Endothelial cell (in vitro differentiated cells): ENCODE measurements around the gene CCDC47. TPM values are rescaled to one million over a fixed set of nuclear protein-coding genes. Genes with fewer than 3 reads are reported as not detected.

ENCODE experiments used
- DNase-seq: peaks from one replicate; pipeline ENCODE4 v3.0.0; 2021; ENCODE audit warnings: low spot score
- H3K27ac Mint-ChIP-seq: one replicate; pipeline ENCODE4 v1.8.0; 2021; ENCODE audit warnings: mixed read lengths, inconsistent platforms; ENCODE audit not compliant: unreplicated experiment
- H3K27me3 Mint-ChIP-seq: one replicate; pipeline ENCODE4 v1.8.0; 2021; ENCODE audit warnings: mild to moderate bottlenecking, moderate library complexity, mixed read lengths, inconsistent platforms; ENCODE audit not compliant: unreplicated experiment
- H3K36me3 Mint-ChIP-seq: one replicate; pipeline ENCODE4 v1.8.0; 2021; ENCODE audit warnings: mild to moderate bottlenecking, low read depth, mixed read lengths, inconsistent platforms; ENCODE audit not compliant: unreplicated experiment
- H3K4me1 Mint-ChIP-seq: one replicate; pipeline ENCODE4 v1.8.0; 2021; ENCODE audit warnings: mild to moderate bottlenecking, mixed read lengths, inconsistent platforms; ENCODE audit not compliant: unreplicated experiment
- H3K4me3 Mint-ChIP-seq: one replicate; pipeline ENCODE4 v1.8.0; 2021; ENCODE audit warnings: mild to moderate bottlenecking, mixed read lengths, inconsistent platforms; ENCODE audit not compliant: unreplicated experiment
- H3K9me3 Mint-ChIP-seq: one replicate; pipeline ENCODE4 v1.8.0; 2021; ENCODE audit warnings: mixed read lengths, inconsistent platforms; ENCODE audit not compliant: unreplicated experiment
- total RNA-seq: library from RNA; stranded (reverse); fragmentation: NEBNext Ultra II Directional; extraction: Animal tissue kit (Norgen Biotek cat#: 25700); gene quantifications from one replicate; pipeline ENCODE4 v1.2.1, GENCODE V29; 2021; ENCODE audit not compliant: unreplicated experiment
- TF ChIP-seq, protein P1 (sequence below): fragments of 200-600 bp; sonication (generic); IDR thresholded peaks from one replicate; pipeline ENCODE4 v1.5.0; 2021; ENCODE audit warnings: antibody characterized with exemption; ENCODE audit not compliant: unreplicated experiment

CCDC47 gene
- total RNA-seq, 1 donor from 2014 or later, result 58.0 TPM

DNA sequence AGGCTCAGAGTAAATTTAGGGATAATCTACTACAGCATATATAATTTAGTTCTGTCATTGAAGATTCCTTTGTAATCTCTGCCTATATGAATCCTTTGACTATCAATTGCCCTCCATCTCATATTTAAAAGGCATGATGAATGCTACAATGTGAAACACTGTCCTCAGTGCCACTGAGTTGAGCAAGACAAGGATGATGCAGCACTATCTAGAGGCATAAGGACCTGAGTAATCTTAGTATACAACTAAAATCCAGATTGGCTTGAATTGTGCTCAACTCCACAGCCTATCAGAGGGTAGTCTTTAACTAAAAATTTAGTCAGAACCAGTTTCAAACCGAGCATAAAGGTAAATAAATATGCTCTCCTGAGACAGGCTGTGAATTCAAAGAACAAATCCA, 20.2 kb downstream of the CCDC47 start:
- no peak overlapping the region for H3K27ac Mint-ChIP-seq
- no peak overlapping the region for H3K4me3 Mint-ChIP-seq
- no peaks in the 10 kb centered on the region for H3K27me3 Mint-ChIP-seq
- no peaks in the 10 kb centered on the region for H3K4me1 Mint-ChIP-seq
- no peaks in the 10 kb centered on the region for H3K9me3 Mint-ChIP-seq
- TF ChIP-seq, protein P1, sequence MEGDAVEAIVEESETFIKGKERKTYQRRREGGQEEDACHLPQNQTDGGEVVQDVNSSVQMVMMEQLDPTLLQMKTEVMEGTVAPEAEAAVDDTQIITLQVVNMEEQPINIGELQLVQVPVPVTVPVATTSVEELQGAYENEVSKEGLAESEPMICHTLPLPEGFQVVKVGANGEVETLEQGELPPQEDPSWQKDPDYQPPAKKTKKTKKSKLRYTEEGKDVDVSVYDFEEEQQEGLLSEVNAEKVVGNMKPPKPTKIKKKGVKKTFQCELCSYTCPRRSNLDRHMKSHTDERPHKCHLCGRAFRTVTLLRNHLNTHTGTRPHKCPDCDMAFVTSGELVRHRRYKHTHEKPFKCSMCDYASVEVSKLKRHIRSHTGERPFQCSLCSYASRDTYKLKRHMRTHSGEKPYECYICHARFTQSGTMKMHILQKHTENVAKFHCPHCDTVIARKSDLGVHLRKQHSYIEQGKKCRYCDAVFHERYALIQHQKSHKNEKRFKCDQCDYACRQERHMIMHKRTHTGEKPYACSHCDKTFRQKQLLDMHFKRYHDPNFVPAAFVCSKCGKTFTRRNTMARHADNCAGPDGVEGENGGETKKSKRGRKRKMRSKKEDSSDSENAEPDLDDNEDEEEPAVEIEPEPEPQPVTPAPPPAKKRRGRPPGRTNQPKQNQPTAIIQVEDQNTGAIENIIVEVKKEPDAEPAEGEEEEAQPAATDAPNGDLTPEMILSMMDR, result no peak
- no peak for DNase-seq
- H3K36me3 Mint-ChIP-seq, result peaks cover 20% of the 10 kb centered on the region

DNA sequence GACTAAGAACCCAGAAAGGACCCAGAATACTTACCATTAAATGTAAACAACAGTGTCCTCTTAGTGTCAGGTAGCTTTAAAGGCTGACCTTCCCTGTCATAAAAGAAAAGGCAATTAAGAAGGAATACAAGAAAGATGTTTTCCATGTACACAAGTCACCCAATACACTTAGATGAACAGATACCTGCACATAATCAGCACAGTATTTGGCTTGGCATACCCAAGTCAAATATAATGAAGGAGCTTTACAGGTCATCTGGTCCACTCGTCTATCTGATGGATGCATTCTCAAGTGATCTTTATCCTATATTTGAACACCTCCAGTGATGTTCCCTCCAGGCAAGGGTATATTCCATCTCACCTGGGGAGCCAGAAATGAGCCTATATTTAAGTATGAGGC, 20.7 kb downstream of the CCDC47 start:
- Mint-ChIP-seq H3K9me3 (no peaks in the 10 kb centered on the region), H3K4me1 (no peaks in the 10 kb centered on the region), H3K4me3 (no peak overlapping the region), H3K27me3 (peaks cover 1% of the 10 kb centered on the region), H3K36me3 (peaks cover 20% of the 10 kb centered on the region), H3K27ac (no peak overlapping the region)
- no peak for DNase-seq
- TF ChIP-seq, protein P1, result no peak

DNA sequence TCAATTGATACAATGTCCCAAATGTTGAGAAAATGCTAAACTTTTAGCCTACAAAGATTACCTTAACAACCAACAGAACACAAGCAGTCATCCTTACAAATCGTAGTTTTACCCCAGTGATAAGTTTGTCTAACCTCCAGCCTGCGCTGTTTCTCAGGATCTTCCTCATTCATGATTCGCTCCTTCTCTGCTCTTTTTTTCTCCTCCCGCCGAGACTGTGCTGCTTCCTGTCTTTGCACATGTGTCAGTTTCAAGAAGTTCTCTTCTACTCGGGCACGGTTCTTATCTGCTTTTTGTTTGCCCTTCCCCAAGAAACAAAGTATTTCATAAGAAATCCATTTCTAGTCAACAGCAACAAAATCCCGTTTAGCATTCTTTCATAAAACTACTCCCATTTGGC, 21.6 kb downstream of the CCDC47 start:
- DNase-seq, result no peak
- H3K4me3 Mint-ChIP-seq, result peak overlapping the region; percentile 9
- peaks cover 2% of the 10 kb centered on the region for H3K27me3 Mint-ChIP-seq
- H3K9me3 Mint-ChIP-seq, result no peaks in the 10 kb centered on the region
- TF ChIP-seq, protein P1, result no peak
- no peaks in the 10 kb centered on the region for H3K4me1 Mint-ChIP-seq
- H3K36me3 Mint-ChIP-seq, result peaks cover 19% of the 10 kb centered on the region
- no peak overlapping the region for H3K27ac Mint-ChIP-seq

DNA sequence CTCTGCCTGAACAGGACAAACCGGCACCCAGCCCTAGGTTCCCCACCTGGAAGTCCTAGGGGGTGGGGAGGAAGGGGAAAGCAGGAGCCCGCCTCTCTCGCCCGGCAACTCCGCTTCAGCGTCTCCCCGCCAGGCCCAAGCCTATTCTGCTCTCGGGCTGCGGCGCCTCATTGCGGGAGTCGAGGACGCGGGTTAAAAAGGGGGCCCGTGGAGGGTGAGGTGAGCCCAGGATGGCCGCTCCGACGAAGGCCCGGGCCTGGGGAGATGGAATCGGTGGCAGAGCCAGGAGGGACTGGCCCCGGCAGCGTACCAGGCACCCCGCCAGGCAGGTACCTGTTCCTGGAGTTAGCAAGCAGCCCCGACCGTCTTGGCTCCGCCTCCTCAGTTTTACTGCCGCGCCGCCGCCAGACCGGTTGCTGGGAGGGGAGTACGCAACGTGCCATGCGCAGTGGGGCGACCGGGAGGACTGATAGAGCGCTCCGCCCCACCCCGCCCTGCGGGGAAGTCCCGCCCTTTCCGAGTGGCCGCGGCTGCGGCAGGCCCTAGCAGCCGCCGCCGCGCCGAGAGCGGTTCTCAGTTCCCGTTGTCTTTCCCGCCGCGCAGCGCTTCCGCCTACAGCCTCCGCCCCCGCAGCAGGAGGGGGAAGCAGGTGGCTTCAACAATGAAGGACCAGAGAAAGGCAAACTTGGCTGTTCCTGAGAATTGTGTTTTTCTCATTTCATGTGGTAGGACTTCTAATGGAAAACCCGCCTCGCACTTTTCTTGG, 31.8 kb downstream of the CCDC47 start, which contains the start of gene STRADA:
STRADA (minus strand) TSS at position 392 of the 766 bp plus-strand sequence. CDS start 13,430 bp downstream, outside the sequence.
- H3K27ac Mint-ChIP-seq, result peak within 1 kb of the TSS; percentile 86
- TF ChIP-seq, protein P1, result no peak
- DNase-seq, result peak; percentile 98
- peaks cover 14% of the 10 kb centered on the region for H3K4me1 Mint-ChIP-seq
- no peaks in the 10 kb centered on the region for H3K9me3 Mint-ChIP-seq
- H3K27me3 Mint-ChIP-seq, result peaks cover 1% of the 10 kb centered on the region
- peaks cover 11% of the 10 kb centered on the region for H3K36me3 Mint-ChIP-seq
- H3K4me3 Mint-ChIP-seq, result peak within 1 kb of the TSS; percentile 97

DNA sequence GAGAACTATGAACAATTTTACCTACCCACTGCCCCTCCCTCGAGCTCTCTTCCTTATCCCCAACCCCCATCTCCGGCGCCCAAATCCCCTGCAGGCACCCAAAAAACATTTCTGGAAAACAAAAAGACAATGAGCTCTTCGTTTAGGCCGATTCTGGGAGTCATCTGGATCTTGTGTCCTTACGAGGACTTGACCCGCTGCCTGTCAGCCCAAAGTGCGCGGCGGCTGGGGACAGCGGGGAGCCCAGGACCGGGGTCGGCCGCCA, 32.3 kb downstream of the CCDC47 start:
- peak overlapping the region; percentile 97 for H3K4me3 Mint-ChIP-seq
- no peaks in the 10 kb centered on the region for H3K9me3 Mint-ChIP-seq
- DNase-seq, result no peak
- H3K4me1 Mint-ChIP-seq, result peaks cover 14% of the 10 kb centered on the region
- peaks cover 9% of the 10 kb centered on the region for H3K36me3 Mint-ChIP-seq
- TF ChIP-seq, protein P1, result no peak
- H3K27me3 Mint-ChIP-seq, result peaks cover 1% of the 10 kb centered on the region
- H3K27ac Mint-ChIP-seq, result peak overlapping the region; percentile 69
